Loucy (cell line): ENCODE data around the gene RNF126.

Experiments used
- EZH2phosphoT487 ChIP-seq: fragments of 200-600 bp; IDR thresholded peaks from 2 replicates; pipeline ENCODE4 v1.6.1; 2018; ENCODE audit warnings: antibody characterized with exemption, mild to moderate bottlenecking, moderate library complexity, borderline replicate concordance
- TF ChIP-seq, protein P1 (sequence below): fragments of 200-600 bp; sonication (generic); conservative IDR thresholded peaks from 2 replicates; pipeline ENCODE4 v1.5.1; 2014; ENCODE audit warnings: mild to moderate bottlenecking, antibody characterized with exemption, low read length

DNA sequence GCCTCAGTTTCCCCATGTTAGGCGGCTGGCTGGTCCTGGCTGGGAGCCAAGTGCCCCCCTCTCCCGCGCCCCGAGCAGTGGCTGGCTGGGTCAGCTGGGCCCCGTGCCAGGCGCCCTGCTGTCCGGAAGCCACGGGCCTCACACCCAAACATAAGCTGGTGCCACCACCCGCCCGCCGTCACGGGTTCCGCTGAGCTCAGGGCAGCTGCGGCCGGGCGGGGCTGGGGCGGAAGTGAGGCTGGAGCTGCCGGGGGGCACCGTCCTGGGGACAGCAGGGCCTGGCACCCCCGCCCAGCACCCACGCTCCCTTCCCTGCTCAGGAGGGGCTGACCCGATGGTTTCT lies 54.0 kb downstream of the RNF126 start:
- TF ChIP-seq, protein P1, sequence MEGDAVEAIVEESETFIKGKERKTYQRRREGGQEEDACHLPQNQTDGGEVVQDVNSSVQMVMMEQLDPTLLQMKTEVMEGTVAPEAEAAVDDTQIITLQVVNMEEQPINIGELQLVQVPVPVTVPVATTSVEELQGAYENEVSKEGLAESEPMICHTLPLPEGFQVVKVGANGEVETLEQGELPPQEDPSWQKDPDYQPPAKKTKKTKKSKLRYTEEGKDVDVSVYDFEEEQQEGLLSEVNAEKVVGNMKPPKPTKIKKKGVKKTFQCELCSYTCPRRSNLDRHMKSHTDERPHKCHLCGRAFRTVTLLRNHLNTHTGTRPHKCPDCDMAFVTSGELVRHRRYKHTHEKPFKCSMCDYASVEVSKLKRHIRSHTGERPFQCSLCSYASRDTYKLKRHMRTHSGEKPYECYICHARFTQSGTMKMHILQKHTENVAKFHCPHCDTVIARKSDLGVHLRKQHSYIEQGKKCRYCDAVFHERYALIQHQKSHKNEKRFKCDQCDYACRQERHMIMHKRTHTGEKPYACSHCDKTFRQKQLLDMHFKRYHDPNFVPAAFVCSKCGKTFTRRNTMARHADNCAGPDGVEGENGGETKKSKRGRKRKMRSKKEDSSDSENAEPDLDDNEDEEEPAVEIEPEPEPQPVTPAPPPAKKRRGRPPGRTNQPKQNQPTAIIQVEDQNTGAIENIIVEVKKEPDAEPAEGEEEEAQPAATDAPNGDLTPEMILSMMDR = no peak
- no peak for TF ChIP-seq EZH2phosphoT487
